ENCODE measurements around the gene WDFY2. TPM values are rescaled to one million over a fixed set of nuclear protein-coding genes. Genes with fewer than 3 reads are reported as not detected.

The WDFY2 gene
- total and polyA plus RNA-seq, 2 of the 8 experiments (the other 6 are each of a cell fraction or from before 2014, with no cell fraction given), result 13.9 to 29.0 TPM

DNA sequence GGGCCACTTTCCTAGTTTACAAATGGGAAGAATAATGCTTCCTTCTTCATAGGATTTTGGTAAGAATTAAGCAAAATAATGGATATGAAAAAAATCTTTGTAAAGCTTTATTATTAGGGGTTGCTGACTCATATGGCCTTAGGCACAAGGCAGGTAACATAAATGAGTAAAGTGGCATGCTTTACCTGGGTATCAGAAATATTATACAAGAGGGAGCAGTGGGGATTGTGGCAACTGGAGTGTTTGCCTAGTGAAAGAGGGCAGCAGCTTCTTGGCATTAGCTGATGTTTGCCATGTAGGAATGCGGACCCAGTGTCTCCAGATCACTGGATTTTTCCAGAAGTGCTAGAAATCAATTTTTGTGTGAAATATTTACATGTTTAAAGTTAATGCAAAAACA, 19.5 kb downstream of the WDFY2 start:
- CTCF ChIA-PET (ENCODE audit: partially characterized antibody), result interaction anchor here (0.9 kb wide), 1 partner anchor 9 kb away, joined by 3 read pairs; no protein-coding TSS in a partner anchor
- no peak overlapping the region for H3K4me2 ChIP-seq (ENCODE audit: insufficient read depth in 1 of 2, low read depth in 2 of 2, low read length in 2 of 2)
- no peak overlapping the region for H3K23ac ChIP-seq (ENCODE audit: insufficient read length)
- H3K4me1 ChIP-seq (replicated peaks in 1 of 4; ENCODE audit: control insufficient read depth in 3 of 4, insufficient read depth in 4 of 4, low read length in 3 of 4), result peaks cover 0 to 5% (median 1%) of the 10 kb centered on the region in 4 experiments; a peak in 2 of 7 replicates
- no peak overlapping the region for H3K14ac ChIP-seq (ENCODE audit: insufficient read length)
- no peak overlapping the region for H2BK20ac ChIP-seq (ENCODE audit: low read length)
- no peak overlapping the region for H3K18ac ChIP-seq (ENCODE audit: extremely low read depth, low read length)
- peaks cover 4% of the 10 kb centered on the region in 2 experiments; a peak in 2 of 4 replicates for H3K9me3 ChIP-seq (ENCODE audit: insufficient read depth in 2 of 2, low read depth in 1 of 2, low read length in 1 of 2)
- DNase-seq (ENCODE audit: low read depth in 1 of 2, low spot score in 2 of 2), result no peak
- no peak overlapping the region for H3K4me3 ChIP-seq (ENCODE audit: extremely low read depth in 1 of 4, insufficient read depth in 2 of 4, low read depth in 3 of 4, low read length in 4 of 4)
- 95% methylated on average over 1 of the region's 1 CpG; no CpG with 5 or more reads in 1 of the 2 experiments for WGBS, 2 experiments (ENCODE audit: extremely low coverage in 1 of 2, insufficient coverage in 1 of 2, insufficient read length in 1 of 2, insufficient replicate concordance in 2 of 2, low coverage in 1 of 2, low lambda C conversion rate in 2 of 2, missing lambda C conversion rate in 1 of 2)
- H4K5ac ChIP-seq (ENCODE audit: insufficient read length, low read depth, low read length), result no peak overlapping the region
- H4K20me1 ChIP-seq (replicated peaks in 1 of 2; ENCODE audit: control insufficient read depth in 1 of 2, insufficient read depth in 2 of 2, low read length in 2 of 2), result no peaks in the 10 kb centered on the region
- H2BK12ac ChIP-seq (ENCODE audit: low read depth, low read length), result no peak overlapping the region
- no peaks in the 10 kb centered on the region for H3K27me3 ChIP-seq (replicated peaks in 1 of 4; ENCODE audit: control insufficient read depth in 3 of 4, extremely low read depth in 1 of 4, insufficient read depth in 3 of 4, low read length in 3 of 4)
- H3K4ac ChIP-seq (replicated peaks; ENCODE audit: insufficient read length, low read depth, low read length), result no peak overlapping the region
- H4K8ac ChIP-seq (ENCODE audit: extremely low read depth, insufficient read depth, low read length), result no peak overlapping the region
- H3K9ac ChIP-seq (replicated peaks in 1 of 4; ENCODE audit: extremely low read depth in 1 of 4, low read depth in 3 of 4, low read length in 3 of 4), result no peak overlapping the region
- no peak overlapping the region for H2BK120ac ChIP-seq (replicated peaks; ENCODE audit: low read depth, low read length)
- H2BK15ac ChIP-seq (ENCODE audit: low read length), result no peak overlapping the region
- no peak overlapping the region for H3K56ac ChIP-seq (replicated peaks; ENCODE audit: insufficient read length, low read depth, low read length)
- peaks cover 1% of the 10 kb centered on the region; the same call in 1 of the 2 replicates for H3K23me2 ChIP-seq (ENCODE audit: low read depth, low read length)
- FAIRE-seq, result no peak
- H3K36me3 ChIP-seq (ENCODE audit: control insufficient read depth in 2 of 4, insufficient read depth in 4 of 4, low read length in 3 of 4), result peaks cover 0 to 6% (median 1%) of the 10 kb centered on the region in 4 experiments; a peak in 2 of 8 replicates
- no peak overlapping the region for H3K27ac ChIP-seq (ENCODE audit: low read depth, low read length)
- peaks cover 9% of the 10 kb centered on the region; the same call in 1 of the 2 replicates for H3K79me1 ChIP-seq (ENCODE audit: low read depth, low read length)
- no peak overlapping the region for H2BK5ac ChIP-seq (ENCODE audit: low read depth, low read length)
- POLR2A ChIA-PET (ENCODE audit: partially characterized antibody), result no interaction called here
- no peak overlapping the region for H2AFZ ChIP-seq (ENCODE audit: low read length)
- no peak overlapping the region for H4K91ac ChIP-seq (replicated peaks; ENCODE audit: insufficient read length, low read length)
- H2AK5ac ChIP-seq (ENCODE audit: low read depth, low read length), result no peak overlapping the region
- peaks cover 7 to 98% of the 10 kb centered on the region in 2 experiments for H3K79me2 ChIP-seq (ENCODE audit: control insufficient read depth in 1 of 2, insufficient read depth in 2 of 2, low read length in 2 of 2)
- TF ChIP-seq SP1 (IDR thresholded peaks at IDR 0.05; ENCODE audit: low read depth, low read length) (no peak), RAD21 (IDR thresholded peaks at IDR 0.05 in 1 of 2, conservative IDR thresholded peaks at IDR 0.05 in 1 of 2; ENCODE audit: low read depth in 2 of 2, low read length in 2 of 2) (no peak), JUN (IDR thresholded peaks at IDR 0.05; ENCODE audit: low read depth, low read length) (no peak), JUND (IDR thresholded peaks at IDR 0.05; ENCODE audit: low read length) (no peak), CREB1 (IDR thresholded peaks at IDR 0.05) (no peak), SIRT6 (IDR thresholded peaks at IDR 0.05; ENCODE audit: low read length) (no peak), FOSL1 (IDR thresholded peaks at IDR 0.05; ENCODE audit: insufficient read depth, low read depth, low read length) (no peak), RXRA (IDR thresholded peaks at IDR 0.05; ENCODE audit: insufficient read depth, low read depth, low read length) (no peak), SAP30 (IDR thresholded peaks at IDR 0.05; ENCODE audit: insufficient read depth, insufficient replicate concordance, low read length) (no peak), BCL11A (IDR thresholded peaks at IDR 0.05; ENCODE audit: low read depth in 2 of 2, low read length in 2 of 2) (no peak), TCF12 (IDR thresholded peaks at IDR 0.05; ENCODE audit: low read depth, low read length) (no peak), RBBP5 (IDR thresholded peaks at IDR 0.05; ENCODE audit: borderline replicate concordance, low read depth, low read length) (no peak), RNF2 (IDR thresholded peaks at IDR 0.05; ENCODE audit: borderline replicate concordance, low read depth, low read length, missing control alignments, poor library complexity, severe bottlenecking) (no peak), SIX5 (IDR thresholded peaks at IDR 0.05; ENCODE audit: low read depth, low read length) (no peak)

Data from H1 (cell line).